HL-60 (cell line): ENCODE data around the gene DENND6A.

Experiments used
- DNase-seq, 2 experiments: peaks; one replicate each; pipeline ENCODE4 v3.0.0-alpha.2; 2010 to 2020; ENCODE audit warnings: low read depth in 1 of 2, low spot score in 1 of 2
- H3K27ac ChIP-seq: fragments of 250-450 bp; sonication (Bioruptor Pico); replicated peaks from 2 replicates; pipeline ENCODE4 v1.5.1; 2020; ENCODE audit warnings: mild to moderate bottlenecking, moderate library complexity
- H3K27me3 ChIP-seq: fragments of 250-450 bp; sonication (Bioruptor Pico); 2 replicates; pipeline ENCODE4 v1.5.1; 2021; ENCODE audit warnings: mild to moderate bottlenecking, moderate library complexity; ENCODE audit not compliant: insufficient read depth, poor library complexity, severe bottlenecking
- H3K4me3 ChIP-seq: replicated peaks from 2 replicates; pipeline ENCODE4 v1.5.1; 2011; ENCODE audit warnings: mild to moderate bottlenecking, control low read depth, low read length; ENCODE audit not compliant: insufficient read depth
- CTCF ChIP-seq: IDR thresholded peaks from one replicate; pipeline ENCODE4 v1.5.1; 2011; ENCODE audit warnings: low read length, control low read depth, inconsistent platforms; ENCODE audit not compliant: insufficient read depth
- GABPA ChIP-seq: IDR thresholded peaks from 2 replicates; pipeline ENCODE4 v1.6.1; 2012; ENCODE audit warnings: low read depth
- POLR2AphosphoS5 ChIP-seq: IDR thresholded peaks from 2 replicates; pipeline ENCODE4 v1.6.1; 2012; ENCODE audit warnings: low read depth
- REST ChIP-seq: IDR thresholded peaks from 2 replicates; pipeline ENCODE4 v1.6.1; 2012; ENCODE audit warnings: low read depth; ENCODE audit not compliant: insufficient replicate concordance
- SPI1 ChIP-seq: IDR thresholded peaks from 2 replicates; pipeline ENCODE4 v1.6.1; 2012; ENCODE audit warnings: low read depth, mild to moderate bottlenecking, borderline replicate concordance

Gene DENND6A

GRCh38 chr3:57689367-57690053 lies 3.4 kb downstream of the DENND6A start:
- Histone ChIP-seq H3K27ac (no peak overlapping the region), H3K4me3 (no peak overlapping the region), H3K27me3 (no peaks in the 10 kb centered on the region)
- TF ChIP-seq SPI1 (no peak), CTCF (no peak), POLR2AphosphoS5 (no peak)
- DNase-seq: no peak

GRCh38 chr3:57688291-57688690 lies 4.6 kb downstream of the DENND6A start:
- Histone ChIP-seq H3K27ac (no peak overlapping the region), H3K4me3 (no peak overlapping the region), H3K27me3 (no peaks in the 10 kb centered on the region)
- no peak for DNase-seq
- TF ChIP-seq CTCF: no peak
- TF ChIP-seq REST: no peak
- TF ChIP-seq GABPA: no peak
- TF ChIP-seq POLR2AphosphoS5: no peak
- TF ChIP-seq SPI1: no peak

GRCh38 chr3:57683286-57683685 lies 9.6 kb downstream of the DENND6A start:
- Histone ChIP-seq H3K27ac (no peak overlapping the region), H3K4me3 (no peak overlapping the region), H3K27me3 (no peaks in the 10 kb centered on the region)
- no peak for DNase-seq
- TF ChIP-seq CTCF (no peak), GABPA (no peak), POLR2AphosphoS5 (no peak), SPI1 (no peak), REST (no peak)

GRCh38 chr3:57682284-57682683 lies 10.6 kb downstream of the DENND6A start:
- DNase-seq: no peak
- no peak overlapping the region for H3K4me3 ChIP-seq
- H3K27me3 ChIP-seq: no peaks in the 10 kb centered on the region
- H3K27ac ChIP-seq: no peak overlapping the region
- TF ChIP-seq POLR2AphosphoS5: no peak
- TF ChIP-seq REST: no peak
